NCI-H2227 treated with DMSO at 0.1 percent for 48 hours (cell line): Measurements from ENCODE around the gene P3H2.
"Not testable (repeated sequence)": the region's sequence is repeated elsewhere in the genome, so short reads cannot be mapped to it uniquely, and the experiment has no call there.

Experiments used
- DNase-seq: peaks from one replicate; lab custom pipeline; 2025; lab: John Stamatoyannopoulos, UW

Gene P3H2

DNA sequence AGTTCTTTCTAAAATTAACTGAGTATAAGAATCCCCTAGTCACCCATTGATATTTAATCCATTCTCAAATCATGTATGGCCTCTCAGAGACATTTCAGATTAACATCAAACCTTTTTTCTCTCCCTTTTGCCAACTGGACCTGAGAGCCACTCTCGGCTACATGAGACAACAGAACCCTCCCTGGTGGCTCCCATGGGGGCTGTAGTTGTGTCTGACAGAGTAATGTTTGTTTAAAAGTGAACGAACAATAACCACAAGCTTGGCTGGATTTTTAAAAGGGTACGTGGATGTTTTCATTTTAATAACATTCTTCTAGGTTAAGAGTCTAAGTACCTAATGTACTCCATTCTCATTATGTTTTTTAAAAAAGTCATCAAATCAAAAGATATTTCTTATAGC lies 37.1 kb downstream of the P3H2 start:
- DNase-seq: no peak

DNA sequence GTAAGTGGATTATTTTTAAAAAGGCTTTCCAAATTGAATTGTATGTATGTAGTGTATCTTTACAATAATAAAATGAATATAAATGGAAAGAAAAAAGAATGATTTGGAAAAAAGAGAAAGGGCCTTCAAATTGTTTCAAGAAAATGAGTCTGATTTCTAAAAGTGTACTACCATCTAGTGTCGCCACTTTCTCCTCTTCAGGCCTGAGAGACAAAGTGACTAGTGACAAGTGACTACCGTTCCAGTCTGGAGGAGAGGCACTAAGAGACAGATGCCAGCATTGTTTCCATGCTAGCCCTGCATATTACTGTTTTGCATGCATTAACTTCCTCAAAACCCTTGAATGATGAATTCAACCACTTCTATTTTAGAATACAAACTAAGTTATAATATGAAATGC lies 39.3 kb downstream of the P3H2 start:
- DNase-seq: no peak

DNA sequence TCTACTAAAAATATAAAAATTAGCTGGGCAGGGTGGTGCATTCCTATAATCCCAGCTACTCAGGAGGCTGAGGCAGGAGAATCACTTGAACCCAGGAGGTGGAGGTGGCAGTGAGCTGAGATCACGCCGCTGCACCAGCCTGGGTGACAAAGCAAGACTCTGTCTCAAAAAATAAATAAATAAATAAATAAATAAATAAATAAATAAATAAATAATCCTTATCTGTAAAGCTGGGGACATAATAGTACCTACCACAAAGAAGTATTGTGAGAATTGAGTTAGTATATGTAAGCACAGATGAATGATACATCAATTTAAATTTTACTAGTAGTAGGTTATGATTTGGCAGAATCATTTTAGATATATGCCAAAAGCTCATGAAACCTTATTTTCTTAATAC lies 41.5 kb downstream of the P3H2 start:
- not testable (repeated sequence) for DNase-seq

DNA sequence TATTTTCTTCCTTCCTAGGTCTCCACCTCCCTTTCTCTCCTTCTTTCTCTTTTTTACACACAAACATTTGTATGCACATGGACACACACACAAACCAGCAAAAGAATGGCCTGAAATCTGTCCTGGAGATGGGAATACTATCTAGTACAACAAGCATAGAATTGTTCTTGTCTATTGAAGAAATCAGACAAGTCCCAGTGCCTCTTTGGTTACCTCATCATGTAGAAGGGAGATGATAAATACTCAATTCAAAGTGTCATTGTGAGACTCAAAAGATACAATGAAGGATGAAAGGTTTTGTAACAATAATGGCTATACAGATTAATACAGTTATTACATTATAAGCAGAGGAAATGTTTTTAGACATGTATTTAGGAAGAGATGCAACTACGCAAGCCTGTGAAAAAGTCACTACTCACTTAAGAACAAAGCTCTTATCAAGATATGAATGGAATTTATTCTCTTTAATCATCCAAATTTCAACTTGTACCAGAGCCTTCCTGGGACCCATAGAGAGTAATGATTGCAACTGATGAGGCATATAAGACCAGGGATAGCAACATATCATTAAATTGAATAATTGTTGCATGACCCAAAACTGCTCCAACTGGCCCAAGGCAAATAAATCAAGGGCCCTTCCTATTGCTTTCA lies 43.2 kb downstream of the P3H2 start:
- DNase-seq: no peak

DNA sequence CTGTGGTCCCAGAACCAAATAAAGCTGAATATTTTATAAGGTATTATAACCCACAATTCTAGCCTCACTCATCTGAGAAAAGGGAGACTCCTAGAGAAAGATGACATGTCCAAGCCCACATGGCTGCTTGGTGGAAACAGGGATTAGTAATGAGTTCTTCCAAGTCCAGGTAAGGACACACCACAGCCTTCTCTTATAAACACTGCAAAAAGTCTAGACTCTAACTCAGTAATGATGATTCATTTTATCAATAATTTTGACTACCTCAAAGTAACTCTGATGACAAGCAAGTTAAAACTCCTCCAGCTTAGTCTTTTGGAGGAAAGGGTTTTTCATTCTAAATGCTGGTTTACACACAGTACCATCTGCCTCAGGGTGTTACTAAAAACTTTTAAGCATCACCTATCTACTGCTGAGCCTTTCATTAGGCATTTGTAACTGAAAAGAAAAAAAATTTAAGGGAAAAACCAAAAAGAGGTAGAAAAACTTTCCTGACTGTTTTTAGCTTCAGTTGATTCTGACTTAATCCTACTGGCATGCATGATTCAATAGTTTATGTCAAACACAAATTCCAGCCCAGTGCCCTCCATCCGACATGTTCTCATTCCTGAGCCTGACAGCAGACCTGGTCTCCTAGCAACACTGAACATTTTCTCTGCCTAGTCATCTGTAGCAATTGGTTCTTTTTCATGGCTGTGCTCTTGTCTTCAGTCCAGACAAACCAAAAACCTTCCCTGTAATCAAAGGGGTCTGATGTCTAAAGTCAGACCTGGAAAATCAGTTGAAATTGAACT lies 43.9 kb downstream of the P3H2 start:
- no peak for DNase-seq

DNA sequence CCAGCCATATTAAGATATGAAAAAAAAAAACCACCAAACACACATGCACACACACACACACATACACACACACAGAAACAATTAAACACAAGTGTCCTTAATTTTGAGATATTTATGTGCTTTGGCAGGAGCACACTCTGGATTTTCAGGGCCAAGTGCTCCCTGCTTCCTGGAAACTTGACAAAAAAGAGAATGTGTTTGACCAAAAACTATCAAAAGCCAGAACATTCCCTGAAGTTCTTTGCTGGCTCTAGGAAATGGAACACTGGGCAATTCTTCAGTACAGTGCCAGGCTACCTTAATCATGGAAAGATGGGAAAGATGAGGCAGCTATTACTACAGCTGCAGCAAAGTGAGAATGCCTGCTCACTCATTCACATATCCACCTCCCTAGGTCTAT lies 44.6 kb downstream of the P3H2 start:
- DNase-seq: no peak

DNA sequence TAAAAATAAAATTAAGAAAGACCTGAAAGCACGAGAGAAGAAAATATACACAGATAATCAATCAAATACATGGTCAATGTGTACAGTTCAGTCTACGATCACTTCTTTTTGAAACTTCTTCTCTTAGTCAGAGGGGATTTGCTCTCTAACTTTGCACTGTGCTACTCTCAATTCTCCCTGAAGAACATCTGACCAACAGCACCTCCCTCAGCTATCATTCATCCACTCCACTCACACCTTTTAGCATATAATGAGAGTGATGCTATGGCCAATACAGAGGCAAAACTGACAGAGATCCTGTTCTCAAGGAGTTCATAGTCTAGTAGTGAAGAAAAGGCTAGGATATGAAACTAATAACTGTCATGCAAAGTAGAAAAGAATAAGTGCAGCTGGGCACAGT lies 45.9 kb downstream of the P3H2 start:
- DNase-seq: no peak

DNA sequence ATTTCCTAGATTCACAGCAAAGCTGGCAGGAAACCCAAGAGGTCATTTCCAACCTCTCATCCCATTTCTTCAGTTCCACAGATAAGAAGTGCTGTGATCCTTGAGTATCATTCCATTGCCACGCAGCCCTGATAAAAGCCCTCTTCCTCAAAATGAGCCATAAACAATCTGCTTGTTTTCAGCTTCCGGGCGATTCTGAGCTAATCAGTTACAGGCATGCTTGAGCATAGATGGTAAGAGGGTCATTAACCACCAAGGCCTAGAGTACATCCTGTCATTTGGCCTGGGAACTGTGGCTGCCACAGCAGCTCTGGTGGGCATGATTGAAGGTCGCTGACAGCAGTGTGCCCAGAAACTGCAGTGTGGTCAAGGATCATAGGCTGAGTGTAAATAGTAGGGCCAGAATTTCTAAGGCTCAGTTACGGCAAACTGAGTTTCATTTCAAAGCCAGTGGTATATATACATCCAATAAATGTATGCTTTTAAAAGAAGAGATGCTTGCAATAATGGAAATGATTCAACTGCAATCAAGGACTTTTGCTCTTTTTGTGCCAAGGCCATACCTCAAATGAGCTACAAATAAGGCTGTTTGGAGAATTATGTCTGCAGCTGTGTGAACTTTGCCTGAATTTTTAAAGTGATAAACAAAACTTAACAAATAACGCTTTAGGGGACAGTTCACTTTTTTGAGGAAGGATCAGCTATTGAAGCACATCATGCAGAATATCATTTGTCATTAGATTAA lies 47.3 kb downstream of the P3H2 start:
- no peak for DNase-seq

DNA sequence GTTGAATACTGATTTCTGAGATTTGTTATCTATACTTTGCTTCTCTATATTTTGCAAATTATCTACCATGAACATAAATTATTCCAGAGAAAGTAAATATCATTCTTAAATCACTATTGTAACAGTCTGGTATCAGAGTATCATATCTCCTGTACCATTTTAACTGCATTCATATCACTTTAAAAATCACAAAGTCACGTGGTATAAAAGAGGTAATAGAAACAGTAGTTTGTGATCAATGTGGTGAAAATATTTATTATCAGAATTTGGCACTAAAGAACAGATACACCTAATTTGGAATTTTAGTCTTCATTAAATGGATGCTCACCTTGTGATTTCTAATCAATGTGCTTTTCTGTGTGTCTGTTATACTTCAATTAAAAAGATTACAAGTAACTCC lies 47.8 kb downstream of the P3H2 start:
- DNase-seq: no peak

DNA sequence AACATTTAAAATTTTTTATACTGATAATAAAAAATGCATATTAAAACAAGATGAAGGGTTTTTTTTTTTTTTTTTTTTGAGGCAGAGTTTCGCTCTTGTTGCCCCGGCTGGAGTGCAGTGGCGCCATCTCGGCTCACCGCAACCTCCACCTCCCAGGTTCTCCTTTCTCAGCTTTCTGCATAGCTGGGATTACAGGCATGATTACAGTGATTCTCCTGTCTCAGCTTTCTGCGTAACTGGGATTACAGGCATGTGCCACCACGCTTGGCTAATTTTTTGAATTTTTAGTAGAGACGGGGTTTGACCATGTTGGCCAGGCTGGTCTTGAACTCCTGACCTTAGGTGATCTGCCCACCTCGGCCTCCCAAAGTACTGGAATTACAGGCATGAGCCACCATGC lies 48.8 kb downstream of the P3H2 start:
- DNase-seq: not testable (repeated sequence)

DNA sequence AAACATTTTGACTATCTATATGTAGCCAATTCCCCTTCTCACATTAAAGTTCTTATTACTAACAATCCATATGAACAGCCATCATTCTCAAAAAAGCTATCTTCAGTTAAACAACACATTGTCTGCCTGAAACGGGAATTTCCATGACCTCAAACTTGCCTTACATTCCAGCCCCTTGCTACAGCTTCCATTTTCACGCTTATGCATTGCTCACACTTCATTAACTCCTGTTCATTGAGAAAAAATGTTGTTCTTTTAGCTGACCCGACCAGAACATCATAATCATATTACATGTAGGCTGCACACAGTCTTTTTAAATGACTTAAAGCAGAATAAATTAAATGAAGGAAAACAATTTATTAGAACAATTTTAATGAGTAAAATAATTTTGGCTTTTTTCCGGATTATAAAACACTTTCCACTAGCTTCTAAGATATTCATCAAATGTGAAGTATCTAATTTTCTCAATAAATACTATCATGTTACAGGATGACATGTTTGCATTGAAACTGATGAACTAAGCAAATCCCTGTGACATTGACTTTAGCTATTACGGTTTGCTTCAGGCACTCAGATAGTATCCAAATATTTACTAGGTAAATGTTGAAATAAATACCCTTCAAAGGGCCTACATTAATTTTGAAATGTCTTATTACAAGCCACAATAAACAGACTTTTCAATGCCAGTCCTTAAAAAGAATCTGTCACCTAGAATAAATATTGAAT lies 49.9 kb downstream of the P3H2 start:
- no peak for DNase-seq

DNA sequence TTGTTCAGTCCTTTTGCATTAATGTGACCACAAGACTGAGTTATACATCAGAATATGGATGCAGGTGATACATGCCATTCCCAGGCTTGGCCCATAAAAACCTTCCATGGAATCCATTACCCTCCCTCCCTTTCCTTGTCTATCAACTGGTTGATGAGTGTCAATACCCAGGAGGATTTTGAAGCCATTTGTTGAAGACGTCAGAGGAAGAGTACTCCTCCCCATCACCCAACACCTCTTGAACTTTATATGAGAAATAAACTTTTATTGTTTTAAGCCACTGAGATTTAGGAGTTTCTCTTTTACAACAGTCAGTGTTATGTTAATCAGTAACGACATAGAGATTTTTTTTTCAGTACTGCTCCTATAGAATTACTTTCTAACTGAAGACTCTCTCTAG lies 55.5 kb downstream of the P3H2 start:
- DNase-seq: no peak

DNA sequence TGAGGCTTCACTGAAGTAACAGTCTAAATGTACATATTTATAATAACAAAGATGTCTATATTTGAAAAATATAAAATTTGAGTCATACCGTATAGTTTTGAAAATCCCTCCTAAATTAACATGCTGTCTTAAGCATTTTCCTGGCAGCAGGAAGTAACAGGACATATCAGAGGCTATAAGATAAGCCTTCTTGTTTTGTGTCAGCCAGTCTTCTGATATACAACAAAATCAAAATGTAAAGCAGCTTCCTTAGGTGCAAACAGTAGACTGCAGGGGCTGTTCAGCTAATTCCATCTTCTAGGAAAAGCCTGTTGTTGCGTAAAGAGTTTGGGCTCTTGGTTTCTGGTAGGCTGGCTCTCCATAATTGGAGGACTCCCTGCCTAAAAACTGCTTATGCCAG lies 56.0 kb downstream of the P3H2 start:
- no peak for DNase-seq

DNA sequence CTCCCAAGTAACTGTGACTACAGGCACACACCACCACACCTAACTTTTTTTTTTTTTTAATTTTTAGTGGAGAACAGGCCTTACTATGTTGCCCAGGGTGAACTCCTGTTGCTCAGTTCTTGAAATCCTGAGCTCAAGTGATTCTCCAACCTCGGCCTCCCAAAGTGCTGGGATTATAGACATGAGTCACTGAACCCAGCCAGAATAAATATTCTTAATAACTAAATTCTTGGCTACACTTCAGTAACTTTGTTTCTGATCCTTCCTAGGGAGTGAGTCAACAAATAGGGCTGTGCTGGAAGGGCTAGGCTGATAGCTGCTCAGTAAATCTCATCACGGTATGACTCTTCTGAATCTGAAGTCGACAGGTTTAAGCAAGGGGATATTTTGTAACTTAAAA lies 56.6 kb downstream of the P3H2 start:
- no peak for DNase-seq

DNA sequence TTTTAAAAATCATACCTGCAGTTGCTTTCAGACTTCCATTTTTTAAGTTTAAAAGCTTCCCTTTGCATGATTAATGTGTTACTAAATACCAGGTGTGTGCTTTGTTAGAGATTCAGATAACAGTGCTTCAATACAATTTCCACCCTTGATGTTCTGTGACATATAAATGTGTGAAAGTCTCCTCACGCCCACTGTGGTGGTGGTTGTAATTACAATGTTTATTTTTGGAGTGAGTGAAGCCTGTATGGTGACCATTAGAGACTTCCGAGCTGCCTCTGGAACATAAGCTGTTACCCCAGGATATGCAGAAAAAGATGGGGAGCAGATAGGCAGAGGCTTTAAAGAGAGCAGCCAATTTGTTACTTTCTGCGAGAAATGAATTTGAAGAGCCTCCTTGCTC lies 57.2 kb downstream of the P3H2 start:
- no peak for DNase-seq

DNA sequence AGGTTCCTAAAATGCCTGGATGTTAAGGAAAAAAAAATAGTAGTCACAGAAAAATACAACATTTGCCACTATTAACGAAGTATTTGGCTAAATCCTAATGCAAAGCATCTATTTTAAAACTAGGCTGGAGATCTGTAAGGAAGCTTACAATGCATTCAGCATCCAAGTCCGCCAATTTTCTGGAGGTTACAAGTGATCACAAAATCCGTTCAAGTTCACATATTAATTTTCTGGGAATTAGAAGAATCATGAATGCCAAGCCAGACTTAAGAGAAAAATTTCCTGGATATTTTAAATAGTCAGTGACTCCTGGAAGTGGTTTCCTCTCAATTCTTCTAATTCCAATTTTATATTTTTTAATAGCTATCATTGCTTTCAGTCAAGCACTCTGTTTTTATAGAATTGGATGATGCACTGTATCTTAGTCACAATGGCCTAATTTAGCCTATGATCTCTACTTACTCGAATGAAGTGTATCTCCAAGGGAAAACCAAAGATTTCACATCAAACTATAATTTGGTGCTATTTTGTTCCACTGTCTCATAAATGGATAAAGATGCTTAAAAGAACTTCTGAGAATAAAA lies 60.4 kb downstream of the P3H2 start:
- no peak for DNase-seq

DNA sequence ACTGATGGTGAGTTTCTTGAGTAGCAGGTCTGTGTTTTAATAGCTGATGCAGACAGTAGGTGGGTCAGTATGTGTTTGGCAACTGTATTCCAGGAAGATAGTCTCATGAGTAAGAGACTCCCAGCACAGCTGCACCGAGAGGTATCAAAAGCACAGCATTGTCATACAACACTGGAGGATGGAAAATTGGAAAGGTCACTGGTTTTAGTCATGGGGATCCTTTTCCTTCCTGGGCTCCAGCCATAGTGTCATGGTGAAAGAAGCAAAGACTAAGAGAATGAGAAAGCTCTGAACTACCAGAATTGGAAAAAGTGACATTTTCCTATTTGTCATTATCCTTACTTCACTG lies 61.5 kb downstream of the P3H2 start:
- no peak for DNase-seq

DNA sequence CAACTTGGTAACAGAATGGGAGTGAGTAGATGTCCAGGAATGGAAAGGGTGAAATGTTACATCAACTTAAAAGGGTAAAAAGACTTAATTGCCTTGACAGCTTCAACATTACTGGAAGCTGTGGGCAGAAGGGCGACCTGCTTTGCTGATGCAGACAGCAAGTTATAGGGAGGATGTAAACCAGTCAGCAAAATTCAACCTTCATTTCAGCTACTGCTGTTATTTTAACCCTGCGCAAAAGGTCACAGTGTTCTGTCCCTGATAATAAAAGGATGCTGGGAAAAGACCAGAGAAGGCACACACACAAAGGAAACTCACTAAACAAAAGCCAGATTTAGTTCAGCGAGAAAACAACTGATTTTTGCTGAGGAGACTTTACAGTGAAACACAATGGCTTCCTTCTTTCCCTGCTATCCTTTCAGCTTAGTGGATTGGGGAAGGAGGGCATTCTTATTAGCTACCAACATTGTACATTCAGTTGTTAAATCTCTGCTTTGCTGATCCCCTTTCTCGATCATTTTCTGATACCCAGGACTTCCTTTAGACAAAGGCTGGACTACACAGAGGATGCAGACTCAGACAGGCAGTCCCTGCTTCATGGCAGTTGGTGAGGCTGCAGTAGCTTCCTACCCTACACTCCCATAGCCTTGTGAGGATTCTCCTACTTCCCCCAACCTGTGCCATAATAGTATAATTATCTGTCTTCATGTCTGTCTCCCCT lies 62.0 kb downstream of the P3H2 start:
- no peak for DNase-seq

DNA sequence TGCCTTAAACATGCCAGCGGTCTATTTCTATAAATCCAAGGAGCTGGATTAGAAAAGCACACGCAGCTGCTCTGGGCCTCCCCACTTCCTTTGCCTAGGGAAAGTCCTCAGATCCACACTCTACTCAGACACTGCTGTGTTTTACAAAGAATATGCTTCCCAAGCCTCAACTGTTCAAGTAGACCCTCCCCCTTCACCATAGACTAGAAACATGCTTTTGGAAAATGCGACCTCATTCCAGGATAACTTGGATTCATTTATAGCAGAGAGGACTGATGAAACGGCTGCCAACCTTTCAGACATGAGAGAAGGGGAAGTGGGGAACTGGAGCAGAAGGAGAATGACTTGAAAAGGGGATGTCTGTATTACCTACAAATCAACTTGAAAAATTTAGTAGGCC lies 64.0 kb downstream of the P3H2 start:
- DNase-seq: no peak

DNA sequence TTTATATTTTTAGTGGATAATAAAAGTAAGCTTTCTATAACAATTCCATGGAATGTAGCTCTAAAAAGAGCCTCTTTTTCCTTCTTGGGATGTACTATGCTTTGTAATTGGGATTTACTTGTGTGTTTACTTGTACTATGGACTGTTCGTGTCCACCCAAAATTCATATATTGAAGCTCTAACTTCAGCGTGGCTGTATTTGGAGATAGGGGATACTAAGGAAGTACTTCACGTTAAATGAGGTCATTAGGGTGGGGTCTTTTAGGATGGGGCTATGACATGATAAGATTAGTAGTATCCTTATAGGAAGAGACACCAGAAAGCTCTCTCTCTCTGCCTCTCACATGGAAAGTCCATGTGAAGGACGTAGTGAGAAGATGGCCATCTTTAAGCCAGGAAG lies 64.9 kb downstream of the P3H2 start:
- no peak for DNase-seq

DNA sequence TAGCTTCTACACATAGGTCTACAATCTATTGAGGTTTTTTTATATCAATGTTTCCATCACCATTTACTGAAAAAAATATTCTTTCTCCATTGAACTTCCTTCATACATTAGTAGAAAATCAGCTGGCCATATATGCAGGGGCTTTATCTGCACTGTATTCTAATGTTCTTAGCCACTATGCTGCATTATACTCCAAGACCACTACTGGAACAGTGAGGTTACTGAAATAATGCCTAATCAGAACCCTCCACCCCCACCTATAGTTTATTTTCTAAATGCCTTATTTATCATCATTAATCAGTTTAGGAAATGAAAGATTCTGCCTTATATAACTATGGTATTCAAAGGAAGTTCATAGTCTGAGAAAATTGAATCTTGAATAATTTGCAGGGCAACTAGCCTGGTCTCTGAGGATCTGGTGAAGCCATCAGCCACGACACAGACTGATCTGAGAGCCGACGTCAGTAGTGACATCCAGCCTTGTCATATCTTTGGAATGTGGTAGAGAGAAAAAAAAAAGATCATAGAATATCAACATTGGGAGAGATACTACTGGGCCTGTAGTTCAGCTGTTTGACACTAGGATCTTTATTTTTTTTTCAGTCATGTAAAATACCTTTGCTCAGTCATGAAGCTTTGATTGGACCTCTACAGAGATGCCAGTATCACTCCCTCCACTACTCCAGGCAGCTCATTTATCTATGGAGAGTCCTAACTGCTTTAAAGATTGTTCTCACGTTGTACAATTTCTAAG lies 66.6 kb downstream of the P3H2 start:
- no peak for DNase-seq
